MM.1S (cell line): ENCODE data around the gene SCMH1.

Experiments used
- EZH2 ChIP-seq: fragments of 300-600 bp; sonication (generic); optimal IDR thresholded peaks from 2 replicates; pipeline ENCODE3; 2017; ENCODE audit warnings: low read depth, mild to moderate bottlenecking, antibody characterized with exemption, low read length, mixed read lengths
- EZH2phosphoT487 ChIP-seq: fragments of 300-600 bp; sonication (generic); IDR thresholded peaks from 2 replicates; pipeline ENCODE4 v1.6.1; 2018; ENCODE audit warnings: antibody characterized with exemption, low read length
- TF ChIP-seq, protein P1 (sequence below): fragments of 300-600 bp; sonication (generic); IDR thresholded peaks from 2 replicates; pipeline ENCODE4 v1.5.1; 2016; ENCODE audit warnings: antibody characterized with exemption, low read length, mixed read lengths

DNA sequence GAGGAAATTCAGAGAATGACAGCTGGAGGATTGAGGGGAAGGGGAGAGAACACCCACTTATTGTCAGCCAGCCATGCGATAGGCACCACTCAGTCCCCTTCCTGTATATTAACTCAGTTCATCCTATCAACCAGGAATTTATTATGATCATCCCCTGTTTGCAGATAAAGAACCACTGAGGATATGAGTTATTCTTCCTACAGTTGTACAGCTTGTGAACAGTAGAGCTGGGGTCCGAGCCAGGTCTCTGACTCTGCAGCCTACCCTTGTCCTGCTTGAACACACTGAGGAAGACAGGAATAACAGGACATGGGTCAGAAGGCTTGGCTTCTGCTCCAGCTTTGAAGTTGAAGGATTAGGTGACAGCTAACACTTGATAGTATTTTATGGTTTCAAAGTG lies 42.0 kb upstream of the SCMH1 start:
- TF ChIP-seq, protein P1, sequence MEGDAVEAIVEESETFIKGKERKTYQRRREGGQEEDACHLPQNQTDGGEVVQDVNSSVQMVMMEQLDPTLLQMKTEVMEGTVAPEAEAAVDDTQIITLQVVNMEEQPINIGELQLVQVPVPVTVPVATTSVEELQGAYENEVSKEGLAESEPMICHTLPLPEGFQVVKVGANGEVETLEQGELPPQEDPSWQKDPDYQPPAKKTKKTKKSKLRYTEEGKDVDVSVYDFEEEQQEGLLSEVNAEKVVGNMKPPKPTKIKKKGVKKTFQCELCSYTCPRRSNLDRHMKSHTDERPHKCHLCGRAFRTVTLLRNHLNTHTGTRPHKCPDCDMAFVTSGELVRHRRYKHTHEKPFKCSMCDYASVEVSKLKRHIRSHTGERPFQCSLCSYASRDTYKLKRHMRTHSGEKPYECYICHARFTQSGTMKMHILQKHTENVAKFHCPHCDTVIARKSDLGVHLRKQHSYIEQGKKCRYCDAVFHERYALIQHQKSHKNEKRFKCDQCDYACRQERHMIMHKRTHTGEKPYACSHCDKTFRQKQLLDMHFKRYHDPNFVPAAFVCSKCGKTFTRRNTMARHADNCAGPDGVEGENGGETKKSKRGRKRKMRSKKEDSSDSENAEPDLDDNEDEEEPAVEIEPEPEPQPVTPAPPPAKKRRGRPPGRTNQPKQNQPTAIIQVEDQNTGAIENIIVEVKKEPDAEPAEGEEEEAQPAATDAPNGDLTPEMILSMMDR: no peak
- TF ChIP-seq EZH2 (no peak), EZH2phosphoT487 (no peak)
